Cortex of kidney (tissue), 1 donor: ENCODE data around the gene FOXRED1.
"Not testable (repeated sequence)": the region's sequence is repeated elsewhere in the genome, so short reads cannot be mapped to it uniquely, and the experiment has no call there.

Source experiments
- DNase-seq: peaks from one replicate; lab custom pipeline; 2025; lab: John Stamatoyannopoulos, UW

The FOXRED1 gene

GRCh38 chr11:126268708-126269579, at the start of gene FOXRED1, which contains the start of gene SRPRA:
TSS of gene FOXRED1 (plus strand) at chr11:126269154. CDS start at chr11:126269207, 53 bp downstream.
TSS of gene SRPRA (minus strand) at chr11:126268895. CDS start at chr11:126268804, 91 bp downstream.
- DNase-seq = peak; percentile 92

GRCh38 chr11:126219547-126219946, 49.4 kb upstream of the FOXRED1 start:
- DNase-seq = no peak

GRCh38 chr11:126224647-126225294, 44.2 kb upstream of the FOXRED1 start:
- no peak for DNase-seq

- DNase-seq = no peak
Measured at GRCh38 chr11:126225295-126225665, 43.7 kb upstream of the FOXRED1 start.

GRCh38 chr11:126226334-126227084, 42.4 kb upstream of the FOXRED1 start:
- no peak for DNase-seq

- DNase-seq = no peak
Measured at GRCh38 chr11:126229858-126230540, 39.0 kb upstream of the FOXRED1 start.

- DNase-seq = no peak
Measured at GRCh38 chr11:126231725-126232459, 37.1 kb upstream of the FOXRED1 start.

GRCh38 chr11:126232683-126233082, 36.3 kb upstream of the FOXRED1 start:
- no peak for DNase-seq

GRCh38 chr11:126233391-126233790, 35.6 kb upstream of the FOXRED1 start:
- no peak for DNase-seq

GRCh38 chr11:126246636-126247035, 22.3 kb upstream of the FOXRED1 start:
- DNase-seq = no peak

- DNase-seq = no peak
Measured at GRCh38 chr11:126253265-126253664, 15.7 kb upstream of the FOXRED1 start.

- DNase-seq = no peak
Measured at GRCh38 chr11:126254819-126255218, 14.1 kb upstream of the FOXRED1 start.

- DNase-seq = not testable (repeated sequence)
Measured at GRCh38 chr11:126255507-126255906, 13.4 kb upstream of the FOXRED1 start.

- DNase-seq = no peak
Measured at GRCh38 chr11:126256216-126256615, 12.7 kb upstream of the FOXRED1 start.

GRCh38 chr11:126257144-126257543, 11.8 kb upstream of the FOXRED1 start:
- DNase-seq = no peak

GRCh38 chr11:126257764-126258163, 11.2 kb upstream of the FOXRED1 start:
- DNase-seq = no peak

- no peak for DNase-seq
Measured at GRCh38 chr11:126262216-126262615, 6.7 kb upstream of the FOXRED1 start.

- no peak for DNase-seq
Measured at GRCh38 chr11:126263489-126263888, 5.5 kb upstream of the FOXRED1 start.

- DNase-seq = no peak
Measured at GRCh38 chr11:126265811-126266210, 3.1 kb upstream of the FOXRED1 start.

- DNase-seq = no peak
Measured at GRCh38 chr11:126267650-126268049, 1.3 kb upstream of the FOXRED1 start.

- DNase-seq = no peak
Measured at GRCh38 chr11:126268361-126268707, 620 bp upstream of the FOXRED1 start.
